Liver (tissue), 9 donors: Measurements from ENCODE around the gene SRC. TPM values are rescaled to one million over a fixed set of nuclear protein-coding genes. Genes with fewer than 3 reads are reported as not detected.

Source experiments
- DNase-seq: peaks from one replicate; pipeline ENCODE4 v3.0.0-alpha.2; 2017; ENCODE audit warnings: low spot score
- H3K27ac ChIP-seq, 2 donors: one replicate each; pipeline ENCODE4 v1.7.0; 2013; ENCODE audit warnings: inconsistent platforms in 2 of 2, low read length in 2 of 2, control low read depth in 1 of 2, low read depth in 1 of 2, mild to moderate bottlenecking in 1 of 2
- H3K27me3 ChIP-seq, 4 donors: one replicate each; pipeline versions ENCODE4 v1.6.1 to v1.7.0; 2013; ENCODE audit warnings: low read length in 3 of 4, inconsistent platforms in 1 of 4, mild to moderate bottlenecking in 1 of 4, moderate library complexity in 1 of 4; ENCODE audit not compliant: control insufficient read depth in 4 of 4, insufficient read depth in 4 of 4
- H3K36me3 ChIP-seq, 4 donors: one replicate each; pipeline versions ENCODE4 v1.6.1 to v1.7.0; 2013; ENCODE audit warnings: low read length in 3 of 4, mild to moderate bottlenecking in 3 of 4, low read depth in 1 of 4, moderate library complexity in 1 of 4; ENCODE audit not compliant: control insufficient read depth in 4 of 4, insufficient read depth in 3 of 4
- H3K4me1 ChIP-seq, 4 donors: one replicate each; pipeline versions ENCODE4 v1.6.1 to v1.7.0; 2013; ENCODE audit warnings: low read length in 3 of 4, mild to moderate bottlenecking in 3 of 4, moderate library complexity in 1 of 4; ENCODE audit not compliant: control insufficient read depth in 4 of 4, insufficient read depth in 4 of 4
- H3K4me3 ChIP-seq, 3 donors: one replicate each; pipeline versions ENCODE4 v1.6.1 to v1.7.0; 2013; ENCODE audit warnings: low read length in 3 of 3, control low read depth in 1 of 3, low read depth in 1 of 3, mild to moderate bottlenecking in 1 of 3
- H3K9ac ChIP-seq, 2 donors: one replicate each; pipeline ENCODE4 v1.7.0; 2013; ENCODE audit warnings: low read length in 2 of 2, mild to moderate bottlenecking in 2 of 2, moderate library complexity in 2 of 2, control low read depth in 1 of 2, low read depth in 1 of 2
- H3K9me3 ChIP-seq, 4 donors: one replicate each; pipeline versions ENCODE4 v1.6.1 to v1.7.0; 2013; ENCODE audit warnings: low read length in 3 of 4; ENCODE audit not compliant: control insufficient read depth in 4 of 4
- ATF3 ChIP-seq: IDR thresholded peaks from 2 replicates; pipeline ENCODE4 v1.6.1; 2016; ENCODE audit warnings: antibody characterized with exemption
- CTCF ChIP-seq: fragments of 150-350 bp; IDR thresholded peaks from 2 replicates; pipeline ENCODE4 v1.5.1; 2017; ENCODE audit warnings: improper control_type of control experiment, low read depth, low read length; ENCODE audit not compliant: missing input control
- EGR1 ChIP-seq, 2 donors: IDR thresholded peaks; 2 replicates each; pipeline ENCODE4 v1.6.1; 2016 to 2018; ENCODE audit warnings: antibody characterized with exemption in 2 of 2, low read depth in 2 of 2
- FOXA1 ChIP-seq: IDR thresholded peaks from 2 replicates; pipeline ENCODE4 v1.6.1; 2016; ENCODE audit warnings: antibody characterized with exemption
- GABPA ChIP-seq, 2 donors: IDR thresholded peaks in 1 of 2; conservative IDR thresholded peaks in 1 of 2; 2 replicates each; pipeline ENCODE4 v1.6.1; 2016; ENCODE audit warnings: antibody characterized with exemption in 2 of 2, mild to moderate bottlenecking in 1 of 2, moderate library complexity in 1 of 2
- HNF4A ChIP-seq, 2 donors: conservative IDR thresholded peaks; 2 replicates each; pipeline ENCODE4 v1.6.1; 2016; ENCODE audit warnings: antibody characterized with exemption in 2 of 2, mild to moderate bottlenecking in 2 of 2
- HNF4G ChIP-seq: IDR thresholded peaks from 2 replicates; pipeline ENCODE4 v1.6.1; 2016; ENCODE audit warnings: antibody characterized with exemption
- JUND ChIP-seq, 2 donors: IDR thresholded peaks; 2 replicates each; pipeline ENCODE4 v1.6.1; 2016; ENCODE audit warnings: antibody characterized with exemption in 2 of 2
- NR2F2 ChIP-seq: IDR thresholded peaks from 2 replicates; pipeline ENCODE4 v1.6.1; 2016; ENCODE audit warnings: antibody characterized with exemption
- RAD21 ChIP-seq, 2 donors: IDR thresholded peaks; 2 replicates each; pipeline ENCODE4 v1.6.1; 2016; ENCODE audit warnings: antibody characterized with exemption in 2 of 2, mild to moderate bottlenecking in 2 of 2
- REST ChIP-seq: IDR thresholded peaks from 2 replicates; pipeline ENCODE4 v1.6.1; 2016; ENCODE audit warnings: antibody characterized with exemption, mild to moderate bottlenecking
- RXRA ChIP-seq, 2 donors: IDR thresholded peaks; 2 replicates each; pipeline ENCODE4 v1.6.1; 2017 to 2018; ENCODE audit warnings: antibody characterized with exemption in 2 of 2, mild to moderate bottlenecking in 1 of 2
- SP1 ChIP-seq: IDR thresholded peaks from 2 replicates; pipeline ENCODE4 v1.6.1; 2018; ENCODE audit warnings: antibody characterized with exemption, mild to moderate bottlenecking
- TAF1 ChIP-seq: conservative IDR thresholded peaks from 2 replicates; pipeline ENCODE4 v1.6.1; 2016; ENCODE audit warnings: antibody characterized with exemption, mild to moderate bottlenecking
- YY1 ChIP-seq: IDR thresholded peaks from 2 replicates; pipeline ENCODE4 v1.6.1; 2016; ENCODE audit warnings: antibody characterized with exemption, mild to moderate bottlenecking
- WGBS: extraction: QIAGEN DNeasy Blood & Tissue Kit; methylation state at CpG from one replicate; pipeline ENCODE4 v1.1.7; 2013; 5-methylcytosine and 5-hydroxymethylcytosine counted together
- polyA plus RNA-seq, 2 donors: library from polyadenylated mRNA; stranded (reverse) in 1 of 2; unstranded in 1 of 2; fragments of 200-250 nt in 1 of 2; fragments of >200 nt in 1 of 2; fragmentation: Nextera tagmentation in 1 of 2; extraction: Ambion mirVana in 1 of 2; gene quantifications; one replicate each; pipeline versions ENCODE4 v1.2.1 to v1.2.3, GENCODE V29; 2013 to 2015
- total RNA-seq, 2 donors: library from RNA; depleted of rRNA; stranded (reverse); fragments of >200 nt; gene quantifications; one replicate each; pipeline ENCODE4 v1.2.3, GENCODE V29; 2014
- TF ChIP-seq, protein P1 (sequence below): IDR thresholded peaks from 2 replicates; pipeline ENCODE4 v1.6.1; 2016; ENCODE audit warnings: antibody characterized with exemption
- donor health status: healthy.
- donor health status: healthy.
- donor health status: healthy.
- donor health status: healthy.
- donor health status: healthy.

The SRC gene
- total and polyA plus RNA-seq, 4 donors: 3.3 to 21.2 (median 5.4) TPM

DNA sequence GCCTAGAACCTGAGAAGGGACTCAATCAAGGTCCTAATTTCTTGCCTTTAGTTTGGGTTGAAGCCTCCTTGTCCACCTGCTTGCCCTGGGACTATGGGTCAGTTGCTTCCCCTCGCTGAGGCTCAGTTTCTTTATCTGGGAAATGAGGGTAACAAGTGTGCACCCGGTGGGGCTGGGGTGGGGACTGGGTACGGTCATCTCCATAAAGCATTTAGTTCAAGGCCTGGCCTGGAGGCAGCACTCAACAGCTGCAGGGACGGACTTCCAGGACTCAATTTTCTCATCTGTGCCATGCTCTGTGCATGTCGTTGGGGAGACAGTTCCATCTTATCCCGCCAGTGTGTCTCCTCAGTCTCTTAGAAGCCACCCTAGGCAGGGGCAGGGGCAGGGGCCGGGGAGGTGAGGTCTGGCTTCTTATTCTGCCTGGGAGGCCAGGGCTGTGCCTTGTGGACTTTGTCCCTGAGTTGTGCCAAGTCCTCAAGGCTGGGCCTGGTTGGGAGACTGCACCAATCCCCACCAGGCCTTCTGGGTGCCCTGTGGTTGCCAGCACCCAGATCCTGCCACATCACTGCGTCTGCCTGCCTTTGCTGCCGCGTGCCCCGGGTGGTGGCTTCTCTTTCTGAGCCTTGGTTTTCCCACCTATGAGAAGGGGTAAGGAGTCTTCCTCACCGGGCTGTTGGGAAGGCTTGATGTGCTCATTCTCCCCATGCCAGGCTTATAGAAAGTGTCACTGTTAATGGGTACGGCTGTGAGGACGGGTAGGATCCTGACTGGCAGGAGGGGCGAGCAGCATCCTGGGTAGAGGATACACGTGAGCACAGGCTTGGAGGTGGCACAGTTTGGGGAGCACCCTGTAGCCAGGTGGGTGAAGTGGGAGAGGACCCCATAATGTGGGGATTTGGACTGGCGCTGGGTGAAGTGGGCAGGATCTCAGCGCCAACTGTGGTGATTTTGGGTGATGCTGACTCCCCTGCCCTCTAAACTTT is 8.6 kb downstream of the SRC start:
- WGBS: 89% methylated on average over 18 of the region's 18 CpGs
- H3K4me3 ChIP-seq: no peak overlapping the region
- H3K9ac ChIP-seq: no peak overlapping the region
- H3K27ac ChIP-seq: no peak overlapping the region
- TF ChIP-seq JUND (IDR thresholded peaks at IDR 0.05) (no peak), REST (no peak), CTCF (no peak), RXRA (IDR thresholded peaks at IDR 0.05) (no peak), YY1 (no peak), RAD21 (IDR thresholded peaks at IDR 0.05) (no peak), ATF3 (no peak)
- peaks cover 0 to 3% (median under 1%) of the 10 kb centered on the region in 4 donors for H3K4me1 ChIP-seq
- H3K9me3 ChIP-seq: no peaks in the 10 kb centered on the region
- no peaks in the 10 kb centered on the region for H3K27me3 ChIP-seq
- no peaks in the 10 kb centered on the region for H3K36me3 ChIP-seq
- DNase-seq: no peak

DNA sequence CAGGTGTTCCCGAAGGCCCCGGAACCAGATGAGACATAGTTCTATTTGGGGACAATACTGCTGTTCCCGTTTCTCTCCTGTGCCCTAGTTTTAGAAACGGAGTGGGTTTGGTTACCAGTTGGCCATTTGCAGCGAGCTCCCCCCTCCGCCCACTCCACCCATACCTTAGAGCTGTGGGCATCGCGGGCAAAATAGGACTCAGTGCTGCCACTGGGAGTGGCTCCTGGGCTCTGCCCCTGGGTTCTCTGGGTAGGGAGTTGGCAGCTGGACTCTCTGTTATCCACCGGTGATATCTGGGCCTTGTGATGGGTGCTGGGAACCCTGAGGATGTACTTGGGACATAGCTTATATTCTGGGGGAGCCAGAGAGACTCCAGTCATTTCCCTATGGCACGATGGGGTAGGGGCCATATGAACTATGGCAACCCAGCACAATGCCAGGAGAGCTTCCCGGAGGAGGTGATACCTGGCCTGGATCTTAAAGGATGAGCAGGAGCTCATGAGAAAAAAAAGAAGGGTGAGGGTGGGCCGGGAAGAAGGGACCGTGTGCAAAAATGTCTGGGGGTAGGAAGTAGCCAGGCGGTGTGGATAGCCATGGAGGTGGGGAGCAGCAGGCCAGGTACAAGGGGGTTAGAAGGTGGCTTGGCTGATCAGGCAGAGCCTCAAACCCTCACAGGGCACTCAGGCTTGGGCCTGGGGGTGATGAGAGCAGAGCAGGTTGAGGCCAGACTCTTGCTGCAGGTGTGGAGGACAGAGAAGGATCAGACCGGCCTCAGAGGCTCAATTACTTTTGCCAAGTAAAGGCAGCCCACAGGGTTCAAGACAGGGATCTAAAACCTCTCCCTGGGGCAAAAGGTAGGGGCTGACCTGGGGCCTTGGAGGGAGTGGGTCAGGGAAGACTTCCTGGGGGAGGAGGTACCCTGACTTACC is 9.6 kb downstream of the SRC start:
- Histone ChIP-seq H3K27ac (no peak overlapping the region), H3K4me1 (peaks cover 0 to 3% (median 0%) of the 10 kb centered on the region in 4 donors), H3K9ac (no peak overlapping the region), H3K27me3 (no peaks in the 10 kb centered on the region), H3K36me3 (no peaks in the 10 kb centered on the region), H3K9me3 (no peaks in the 10 kb centered on the region), H3K4me3 (no peak overlapping the region)
- TF ChIP-seq HNF4G: no peak
- TF ChIP-seq EGR1 (IDR thresholded peaks at IDR 0.05; ENCODE audit: low read depth in 2 of 2): no peak
- TF ChIP-seq JUND (IDR thresholded peaks at IDR 0.05): no peak
- no peak for TF ChIP-seq TAF1
- TF ChIP-seq CTCF: no peak
- no peak for TF ChIP-seq NR2F2
- no peak for TF ChIP-seq RAD21 (IDR thresholded peaks at IDR 0.05)
- TF ChIP-seq, protein P1, sequence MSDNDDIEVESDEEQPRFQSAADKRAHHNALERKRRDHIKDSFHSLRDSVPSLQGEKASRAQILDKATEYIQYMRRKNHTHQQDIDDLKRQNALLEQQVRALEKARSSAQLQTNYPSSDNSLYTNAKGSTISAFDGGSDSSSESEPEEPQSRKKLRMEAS: no peak
- TF ChIP-seq SP1: no peak
- no peak for TF ChIP-seq FOXA1
- no peak for TF ChIP-seq GABPA (IDR thresholded peaks at IDR 0.05 in 1 of 2, conservative IDR thresholded peaks at IDR 0.05 in 1 of 2)
- no peak for TF ChIP-seq HNF4A (conservative IDR thresholded peaks at IDR 0.05)
- WGBS: 90% methylated on average over 15 of the region's 15 CpGs
- no peak for DNase-seq
